GM18520 (cell line): ENCODE measurements around the gene EXPH5.
"Not testable (repeated sequence)": the region's sequence is repeated elsewhere in the genome, so short reads cannot be mapped to it uniquely, and the experiment has no call there.

Experiments
- ATAC-seq: cut with Tn5 transposase; IDR thresholded peaks from one replicate; pipeline ENCODE4 v1.9.1; 2021; ENCODE audit not compliant: unreplicated experiment

Gene EXPH5, protein sequence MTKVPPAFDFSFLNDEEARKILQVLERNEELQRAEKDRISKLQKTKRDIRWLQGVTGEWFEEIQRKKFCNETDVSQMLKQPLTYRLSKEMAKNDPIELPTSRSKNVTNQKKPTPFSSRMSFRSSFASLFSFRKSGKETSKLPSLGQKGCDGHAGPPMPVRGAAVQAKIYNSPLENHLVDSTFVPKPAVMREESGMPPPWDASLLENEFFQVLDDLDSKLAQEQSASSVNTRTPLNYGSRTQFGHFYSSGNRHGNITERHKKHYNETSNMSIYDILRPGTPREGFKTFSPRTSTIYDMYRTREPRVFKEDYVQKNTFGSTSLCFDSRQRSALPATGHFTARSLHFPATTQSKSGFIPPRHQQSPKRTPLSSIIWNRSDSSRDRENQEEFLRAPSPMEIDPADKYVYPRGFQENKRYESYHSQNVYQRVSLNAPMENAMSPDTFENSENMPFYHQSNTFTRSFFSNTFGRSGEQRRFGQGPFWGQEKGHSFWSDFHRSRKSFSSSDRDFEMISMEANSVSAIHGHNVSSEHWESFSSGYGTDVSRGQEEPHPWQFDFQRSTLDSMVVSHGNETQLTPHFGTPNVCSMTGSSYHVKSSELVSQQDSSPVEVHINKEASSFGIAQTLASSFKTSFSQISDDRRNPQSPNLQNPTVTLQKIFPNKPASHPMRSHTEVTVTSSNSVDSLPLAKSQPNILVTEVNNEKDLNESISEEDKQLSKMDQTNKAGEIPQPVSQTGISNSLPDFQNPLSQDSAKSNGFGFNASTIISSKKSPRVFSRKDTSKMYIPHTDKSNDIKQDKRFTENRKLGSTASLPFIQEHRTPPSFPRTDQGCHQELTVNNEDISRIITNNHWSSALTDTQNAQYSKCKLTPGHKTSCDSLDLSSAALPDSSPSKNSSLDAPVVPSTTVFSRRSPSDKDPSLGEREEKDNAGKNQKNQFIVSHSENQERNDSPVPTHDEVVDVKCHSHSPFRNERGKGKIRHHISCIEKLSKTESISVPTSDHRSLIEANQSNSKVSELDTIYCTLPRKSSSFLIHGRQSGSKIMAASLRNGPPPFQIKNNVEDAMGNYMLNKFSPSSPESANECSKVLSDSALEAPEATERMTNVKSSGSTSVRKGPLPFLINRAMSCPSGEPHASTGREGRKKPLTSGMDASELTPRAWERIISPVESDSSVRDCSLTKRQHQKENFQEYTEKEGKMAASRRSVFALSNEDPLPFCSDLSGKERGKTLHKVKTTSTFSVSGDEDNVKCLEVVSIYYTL (N-terminal part only)

DNA sequence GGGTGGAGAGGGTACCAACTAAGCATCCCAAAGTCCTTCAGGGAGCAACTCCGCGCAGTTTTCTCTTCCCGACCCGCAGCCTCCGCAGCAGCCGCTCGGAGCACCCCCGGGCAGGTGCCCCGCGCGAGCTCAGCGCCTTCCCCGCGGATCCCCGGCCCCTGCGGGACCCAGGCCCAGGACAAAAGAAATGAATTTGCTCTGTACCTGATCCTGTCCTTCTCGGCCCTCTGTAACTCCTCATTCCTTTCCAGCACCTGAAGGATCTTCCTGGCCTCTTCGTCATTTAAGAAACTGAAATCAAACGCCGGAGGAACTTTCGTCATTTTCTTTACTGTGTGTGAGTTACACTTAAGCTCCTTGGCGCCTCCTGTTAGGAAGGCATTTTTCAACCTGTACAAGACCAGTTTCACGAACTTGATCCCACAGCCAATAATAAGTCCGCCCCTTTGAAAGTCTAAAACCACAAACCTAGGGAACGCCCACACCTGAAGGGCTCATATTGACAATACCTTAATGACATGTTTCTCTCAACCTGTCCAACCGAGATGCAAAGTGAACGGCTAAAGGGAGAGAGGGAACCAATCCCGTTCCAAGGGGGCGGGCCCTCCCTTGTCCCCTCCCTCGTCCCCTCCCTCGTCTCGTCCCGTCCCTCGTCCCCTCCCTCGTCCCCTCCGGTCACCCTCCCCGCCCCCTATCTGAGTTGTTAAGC lies at the start of gene EXPH5:
EXPH5 (minus strand) TSS at position 555 of the 709 bp plus-strand sequence; CDS start at position 323, 232 bp downstream.
- ATAC-seq, result peak; percentile 95

DNA sequence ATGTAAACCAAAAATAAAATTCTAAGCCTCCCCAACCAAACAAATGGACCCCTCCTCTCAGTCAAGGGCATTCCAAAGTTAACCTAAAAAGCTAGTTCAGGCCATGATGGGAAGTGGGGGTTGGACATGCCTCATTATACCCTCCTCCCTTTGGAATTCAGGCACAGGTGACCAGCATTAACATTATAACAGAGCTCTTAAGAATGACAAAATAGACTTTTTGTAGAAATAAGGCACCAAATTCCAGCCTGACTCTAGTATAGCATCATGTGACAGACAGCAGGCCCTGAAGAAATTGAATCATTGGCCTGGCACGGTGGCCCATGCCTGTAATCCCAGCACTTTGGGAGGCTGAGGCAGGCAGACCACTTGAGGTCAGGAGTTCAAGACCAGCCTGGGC lies 48.2 kb upstream of the EXPH5 start:
- not testable (repeated sequence) for ATAC-seq

DNA sequence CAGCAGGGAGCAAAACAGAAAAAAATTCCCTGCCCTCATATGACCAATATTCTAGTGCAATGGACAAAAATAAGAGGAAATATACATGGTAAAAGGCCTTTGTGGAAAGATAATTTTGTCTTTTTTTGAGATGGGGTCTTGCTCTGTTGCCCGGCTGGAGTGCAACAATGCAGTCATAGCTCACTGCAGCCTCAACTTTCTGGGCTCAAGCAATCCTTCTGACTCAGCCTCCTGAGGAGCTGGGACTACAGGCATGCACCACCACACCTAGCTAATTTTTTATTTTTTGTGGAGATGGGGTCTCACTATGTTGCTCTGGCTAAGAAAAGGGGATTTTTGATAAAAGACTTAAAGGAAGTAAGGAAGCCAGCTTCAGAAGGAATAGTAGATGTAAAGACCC lies 45.6 kb upstream of the EXPH5 start:
- no peak for ATAC-seq

DNA sequence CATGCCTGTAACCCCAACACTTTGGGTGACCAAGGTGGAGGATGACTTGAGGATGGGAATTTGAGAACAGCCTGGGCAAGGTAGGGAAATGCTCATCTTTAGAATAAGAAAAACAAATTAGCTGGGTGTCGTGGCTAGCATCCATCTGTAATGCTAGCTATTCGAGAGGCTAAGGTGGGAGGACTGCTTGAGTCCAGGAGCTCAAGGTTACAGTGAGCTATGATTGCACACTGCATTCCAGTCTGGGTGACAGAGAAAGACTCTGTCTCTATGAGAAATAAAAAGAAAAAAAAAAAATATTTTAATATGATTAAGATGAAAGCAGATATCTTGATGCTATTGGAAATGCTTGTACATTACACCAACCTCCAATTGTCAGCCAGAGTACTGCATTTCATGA lies 42.7 kb upstream of the EXPH5 start:
- no peak for ATAC-seq

DNA sequence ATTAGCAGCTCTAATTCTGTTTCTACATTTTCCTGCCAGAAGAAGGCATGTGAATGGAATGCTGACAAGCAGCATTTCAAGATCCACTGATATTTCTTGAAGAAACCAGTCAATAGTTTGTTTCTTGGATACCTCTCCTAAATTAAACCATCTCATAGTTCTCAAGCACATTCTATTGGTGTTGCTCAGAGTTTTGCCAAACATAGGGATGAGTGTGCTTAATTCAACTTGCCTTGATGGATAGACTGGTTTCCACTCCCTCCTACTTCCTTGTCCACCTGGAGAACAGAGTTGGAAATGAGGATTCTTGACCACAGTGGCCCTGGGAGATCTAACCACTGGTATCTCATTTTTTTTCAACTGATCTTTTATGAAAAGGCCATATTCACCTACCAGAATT lies 41.5 kb upstream of the EXPH5 start:
- ATAC-seq, result no peak

DNA sequence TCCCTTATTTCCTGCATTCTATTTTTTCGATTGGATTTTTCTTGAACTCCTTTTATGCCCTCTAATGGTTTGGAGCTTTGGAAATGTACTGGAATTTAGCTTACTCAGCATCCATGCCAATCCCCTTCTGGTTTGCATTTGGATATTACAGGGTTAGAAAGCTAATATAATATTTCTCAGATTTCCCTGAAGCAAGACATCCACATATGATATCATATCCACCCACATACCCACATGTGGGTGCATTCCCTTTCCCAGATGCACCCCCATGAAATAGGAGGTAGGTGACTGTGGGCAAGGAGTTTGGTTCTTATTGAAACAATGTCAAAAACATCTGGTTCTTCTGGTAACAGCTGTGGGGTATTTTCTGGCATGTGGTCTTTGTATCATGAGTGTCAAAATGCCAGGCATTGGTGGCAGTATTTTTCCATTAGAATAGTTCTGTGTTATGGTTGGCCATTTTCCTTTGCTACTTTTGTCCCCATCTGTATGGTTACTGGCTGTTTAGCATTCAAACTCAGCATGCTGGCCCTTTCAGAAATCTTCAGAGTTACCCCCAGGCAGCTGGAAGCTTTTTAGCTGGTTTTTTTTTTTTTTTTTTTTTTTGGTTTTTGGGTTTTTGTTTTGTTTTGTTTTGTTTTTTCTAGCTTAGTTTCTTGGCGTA lies 38.6 kb upstream of the EXPH5 start:
- no peak for ATAC-seq

DNA sequence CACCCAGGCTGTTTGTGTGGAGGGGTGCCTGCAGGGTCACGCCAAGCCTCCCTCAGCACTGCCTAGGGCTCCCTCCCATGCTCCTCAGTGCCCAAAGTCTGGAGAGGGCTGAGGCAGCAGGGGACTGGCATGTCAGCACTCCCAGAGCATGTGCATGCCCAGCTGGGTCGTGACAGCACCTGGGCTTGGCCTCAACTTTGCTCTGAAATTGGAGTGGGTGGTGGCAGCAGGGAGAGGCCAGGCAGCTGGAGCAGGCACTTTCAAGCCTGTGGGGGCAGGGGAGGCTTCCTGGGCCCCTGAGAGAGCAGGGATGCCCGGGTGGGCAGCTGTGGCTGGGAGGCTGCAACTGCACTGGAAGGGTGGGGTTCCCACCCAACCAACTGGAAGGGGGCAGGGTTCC lies 35.7 kb upstream of the EXPH5 start:
- ATAC-seq, result no peak

DNA sequence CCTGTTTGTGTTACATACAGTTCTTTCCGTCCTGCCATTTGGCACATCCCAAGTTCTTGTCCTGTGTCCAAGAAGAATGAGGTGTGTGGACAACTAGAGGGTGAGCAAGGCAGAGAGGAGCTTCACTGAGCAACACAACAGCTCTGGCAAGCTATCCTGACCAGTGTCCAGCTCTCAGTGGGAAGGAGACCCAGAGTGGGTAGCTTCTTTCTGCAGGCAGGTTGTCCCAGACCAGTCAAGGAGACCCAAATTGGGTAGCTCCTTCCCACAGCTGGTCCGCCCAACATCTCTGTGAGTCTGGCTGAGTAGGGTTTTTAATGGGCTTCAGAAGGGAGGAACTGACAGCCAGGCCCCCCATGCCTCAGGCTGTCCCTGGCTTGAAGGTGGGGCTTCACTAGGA lies 35.2 kb upstream of the EXPH5 start:
- no peak for ATAC-seq

DNA sequence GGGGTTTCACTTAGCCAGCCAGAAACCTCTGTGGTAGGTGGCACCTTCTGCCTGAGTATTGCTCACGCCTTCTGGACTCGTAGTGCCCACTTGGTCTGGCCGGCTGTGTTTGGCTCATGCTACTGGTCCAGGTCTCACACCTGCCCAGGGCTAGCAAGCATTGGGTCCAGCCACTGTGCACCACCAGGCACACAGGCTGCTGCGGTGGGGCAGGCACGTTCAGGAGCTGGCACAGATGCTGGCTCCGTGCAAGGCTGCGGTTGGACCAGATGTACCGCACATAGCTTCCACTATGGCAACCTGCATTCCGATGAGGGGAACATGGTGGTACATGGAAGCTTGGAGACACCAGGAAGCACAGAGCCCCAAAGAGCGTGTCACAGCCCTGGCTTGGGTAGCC lies 34.8 kb upstream of the EXPH5 start:
- ATAC-seq, result no peak

DNA sequence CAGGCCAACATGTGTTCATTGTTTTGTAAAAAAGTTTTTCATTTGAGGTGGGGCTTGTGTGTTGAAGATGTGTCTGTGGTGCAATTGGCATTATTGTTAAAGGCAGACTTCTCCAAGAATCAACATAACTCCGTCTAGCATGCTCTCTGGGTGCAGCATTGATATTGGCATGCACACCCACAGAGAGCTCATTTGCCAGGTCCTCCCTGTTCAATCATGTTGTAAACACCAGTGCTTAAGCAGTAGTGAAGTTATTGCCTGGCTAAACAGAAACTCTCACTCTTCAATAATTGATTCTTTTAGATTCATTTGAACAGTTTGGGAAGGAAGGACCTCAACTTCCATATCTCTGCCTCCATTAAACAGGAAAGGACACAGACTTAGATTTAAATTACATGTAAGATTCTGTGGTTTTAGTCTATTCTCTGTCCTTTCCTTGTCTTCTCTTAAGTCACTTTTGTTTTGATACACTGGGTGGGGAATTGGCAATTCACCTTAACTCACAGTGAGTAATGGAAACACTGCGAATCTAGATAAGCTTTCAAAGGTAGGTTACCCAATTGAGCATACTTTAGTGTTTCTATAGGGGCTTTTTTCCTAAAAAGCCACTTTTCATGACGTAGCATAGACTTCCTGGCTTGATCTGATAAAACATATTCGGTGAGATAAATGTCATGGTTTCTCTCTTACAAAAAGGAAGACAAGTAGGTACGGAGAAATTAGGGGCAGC lies 30.8 kb upstream of the EXPH5 start:
- ATAC-seq, result no peak

DNA sequence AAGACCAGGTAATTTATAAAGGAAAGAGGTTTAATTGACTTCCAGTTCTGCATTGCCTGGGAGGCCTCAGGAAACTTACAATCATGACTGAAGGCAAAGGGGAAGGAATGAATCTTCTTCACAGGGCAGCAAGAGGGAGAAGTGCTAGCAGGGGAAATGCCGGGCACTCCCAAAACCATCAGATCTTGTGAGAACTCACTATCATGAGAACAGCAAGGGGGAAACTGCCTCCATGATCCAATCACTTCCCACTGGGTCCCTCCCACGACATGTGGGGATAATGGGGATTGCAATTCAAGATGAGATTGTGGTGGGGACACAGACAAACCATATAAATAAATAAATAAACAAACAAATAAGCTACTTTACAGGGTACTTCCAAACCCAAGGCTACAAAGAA lies 28.8 kb upstream of the EXPH5 start:
- ATAC-seq, result no peak

DNA sequence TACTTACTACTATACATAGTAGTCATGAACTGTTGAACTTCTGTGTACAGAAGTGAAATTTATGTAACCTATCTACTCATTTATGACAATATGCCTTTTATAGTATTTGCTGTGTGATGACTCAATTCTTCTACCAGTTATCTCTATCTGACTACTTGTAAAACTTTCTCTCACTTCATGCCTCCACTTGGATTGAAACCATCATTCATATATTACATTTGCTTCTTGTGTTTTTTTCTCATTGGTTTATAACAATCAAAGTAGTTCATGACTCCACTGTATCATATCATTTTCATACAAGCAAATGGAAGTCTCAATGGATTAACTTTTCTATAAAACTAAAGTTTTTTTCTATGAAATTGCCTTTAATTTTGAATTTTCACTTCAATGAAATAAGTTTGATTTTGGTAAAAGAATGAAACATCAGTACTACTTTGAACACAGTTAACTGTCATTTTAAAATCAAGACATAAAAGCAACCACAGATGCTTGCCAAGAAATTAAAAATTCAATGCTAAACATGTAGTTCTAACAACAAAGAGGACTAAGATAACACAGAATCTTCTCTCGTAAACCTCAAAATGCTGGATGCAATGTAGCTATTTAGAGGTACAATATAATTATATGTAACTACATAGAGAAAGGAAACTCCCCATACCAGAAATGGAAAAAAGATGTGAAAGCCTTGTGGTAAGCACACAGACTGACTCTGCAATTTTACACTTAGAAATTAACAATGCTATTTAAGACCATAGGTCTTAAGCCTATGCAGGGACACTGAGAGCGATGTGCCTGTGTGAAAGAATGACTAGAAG lies 27.6 kb upstream of the EXPH5 start:
- ATAC-seq, result peak; percentile 82

DNA sequence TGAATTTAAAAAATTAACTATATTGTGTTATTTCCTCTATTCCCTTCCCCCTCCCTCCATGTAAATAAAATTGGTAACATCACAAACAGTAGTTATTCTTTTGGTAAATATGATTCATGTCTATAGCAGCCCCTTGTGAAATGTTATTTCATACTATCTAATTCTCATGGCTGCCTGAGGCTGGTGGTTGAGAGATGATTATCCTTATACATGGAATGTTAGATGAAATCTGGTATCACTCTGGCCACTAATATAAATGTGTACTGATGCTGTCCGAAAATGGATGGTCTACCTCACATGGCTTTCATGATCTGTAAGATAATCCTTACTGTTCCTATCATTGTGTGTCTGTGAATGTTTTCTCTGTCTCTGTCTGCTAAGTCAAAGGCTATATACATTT lies 25.0 kb upstream of the EXPH5 start:
- ATAC-seq, result no peak

DNA sequence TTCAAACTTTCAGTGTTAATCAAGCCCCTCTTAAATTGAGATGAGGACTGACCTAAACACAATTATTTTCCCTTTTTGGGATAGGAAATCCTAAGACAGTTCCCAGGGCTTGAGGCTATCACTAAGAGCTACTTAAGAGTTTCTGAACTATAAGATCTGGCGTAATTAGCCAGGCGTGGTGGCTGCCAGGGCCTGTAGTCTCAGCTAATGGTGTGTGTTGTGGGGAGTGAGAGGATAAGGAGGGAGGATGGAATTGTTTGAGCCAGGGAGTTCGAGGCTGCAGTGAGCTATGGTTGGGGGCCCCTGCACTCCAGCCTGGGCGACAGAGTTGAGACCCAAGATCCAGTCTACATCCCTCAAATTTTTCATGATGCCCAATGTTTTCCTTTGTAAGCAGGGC lies 23.5 kb upstream of the EXPH5 start:
- no peak for ATAC-seq

DNA sequence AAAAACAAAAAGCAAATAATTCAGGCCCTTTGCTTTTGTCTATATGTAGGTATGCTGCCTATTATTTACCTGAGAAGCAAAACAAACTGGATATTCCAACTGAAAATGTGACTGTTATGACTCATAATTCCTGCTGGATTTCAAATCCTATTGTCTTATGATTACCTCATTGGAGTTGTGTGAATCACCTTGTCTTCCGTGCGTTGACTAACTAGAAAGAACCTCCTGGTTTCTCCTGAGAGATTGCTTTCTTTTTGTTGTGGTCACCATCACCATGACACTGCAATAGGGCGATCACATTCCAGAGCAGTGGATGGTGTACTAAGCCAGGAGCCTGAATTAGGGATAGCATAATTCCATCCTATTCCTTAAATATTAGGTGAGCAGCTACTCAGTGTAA lies 23.0 kb upstream of the EXPH5 start:
- no peak for ATAC-seq

DNA sequence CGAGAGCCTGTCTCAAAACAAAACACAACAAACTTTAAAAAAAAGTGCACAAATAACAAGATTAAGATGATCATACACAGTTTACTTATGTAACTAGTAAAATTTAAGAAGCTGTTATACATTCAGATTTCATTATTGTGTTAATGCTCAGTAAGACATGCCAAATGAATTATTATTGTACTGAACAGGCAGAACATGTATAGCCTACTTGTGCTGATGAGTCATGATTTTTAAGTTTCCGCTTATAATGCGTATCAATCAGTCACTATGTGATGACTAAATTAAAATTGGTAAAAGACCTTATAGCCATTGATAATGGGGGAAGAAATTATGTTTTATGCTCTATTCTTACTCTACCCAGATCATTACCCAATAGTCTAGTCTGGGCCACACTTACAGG lies 20.5 kb upstream of the EXPH5 start:
- no peak for ATAC-seq

DNA sequence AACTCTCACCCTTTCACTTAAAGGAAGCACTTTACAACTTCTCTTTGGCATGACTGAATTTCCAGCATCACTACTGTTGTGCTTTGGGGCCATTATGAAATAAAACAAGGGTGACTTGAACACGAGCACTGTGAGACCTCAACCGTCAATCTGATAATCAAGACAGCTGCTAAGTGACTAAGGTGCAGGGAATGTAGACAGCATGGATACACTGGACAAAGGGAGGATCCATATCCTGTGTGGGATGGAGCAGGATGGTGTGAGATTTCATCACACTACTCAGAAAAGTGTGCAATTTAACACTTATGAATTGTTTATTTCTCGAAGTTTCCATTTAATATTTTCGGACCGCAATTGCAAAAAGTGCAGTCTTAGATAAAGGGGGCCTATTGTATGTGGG lies 16.1 kb upstream of the EXPH5 start:
- ATAC-seq, result no peak

DNA sequence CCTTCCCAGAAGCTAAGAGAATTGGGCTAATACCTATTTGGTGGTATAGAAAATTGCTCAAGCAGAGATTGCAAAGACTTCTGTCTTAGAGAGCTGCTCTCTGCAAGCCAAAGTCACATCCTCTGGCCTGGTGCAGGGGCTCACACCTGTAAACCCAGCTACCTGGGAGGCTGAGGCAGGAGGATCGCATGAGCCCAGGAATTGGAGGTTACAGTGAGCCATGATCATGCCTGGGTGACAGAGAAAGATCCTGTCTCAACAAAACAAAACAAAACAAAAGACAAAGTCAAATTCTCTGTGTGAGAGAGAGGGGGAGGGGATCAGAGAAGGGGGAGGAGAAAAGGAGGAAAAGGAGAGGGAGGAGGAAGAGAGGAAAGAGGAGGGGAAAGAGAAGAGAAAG lies 15.0 kb upstream of the EXPH5 start:
- no peak for ATAC-seq
